H1 (cell line): Measurements from ENCODE around the gene CENPX. TPM values are rescaled to one million over a fixed set of nuclear protein-coding genes. Genes with fewer than 3 reads are reported as not detected.

Experiments used
- CTCF ChIA-PET: fragments of 300-600 bp; sonication (Branson Sonifier 250); formaldehyde crosslinking; loops from one replicate; lab custom pipeline; 2021; ENCODE audit not compliant: partially characterized antibody; lab: Charles Lee
- POLR2A ChIA-PET: fragments of 300-600 bp; sonication (Branson Sonifier 250); formaldehyde crosslinking; loops from one replicate; lab custom pipeline; 2021; ENCODE audit warnings: inconsistent platforms; ENCODE audit not compliant: partially characterized antibody; lab: Charles Lee
- DNase-seq, 2 experiments: peaks; one replicate each; pipeline versions ENCODE4 v3.0.0 to v3.0.0-alpha.2; 2010 to 2022; ENCODE audit warnings: low spot score in 2 of 2, low read depth in 1 of 2, mixed read lengths in 1 of 2
- FAIRE-seq: peaks from 2 replicates; lab custom pipeline; 2011; peaks lifted over from hg19 to GRCh38; lab: Jason Lieb, UNC
- H2AFZ ChIP-seq: 2 replicates; pipeline ENCODE4 v1.8.1; 2012; ENCODE audit warnings: low read length, inconsistent platforms
- H2AK5ac ChIP-seq: 2 replicates; pipeline ENCODE4 v1.6.1; 2013; ENCODE audit warnings: low read depth, low read length
- H2BK120ac ChIP-seq: replicated peaks from 2 replicates; pipeline ENCODE3; 2013; ENCODE audit warnings: low read depth, low read length, inconsistent platforms
- H2BK12ac ChIP-seq: 2 replicates; pipeline ENCODE4 v1.6.1; 2013; ENCODE audit warnings: low read depth, low read length
- H2BK15ac ChIP-seq: 2 replicates; pipeline ENCODE4 v1.6.1; 2013; ENCODE audit warnings: low read length
- H2BK20ac ChIP-seq: 2 replicates; pipeline ENCODE4 v1.6.1; 2013; ENCODE audit warnings: low read length
- H2BK5ac ChIP-seq: 2 replicates; pipeline ENCODE4 v1.6.1; 2013; ENCODE audit warnings: low read depth, low read length
- H3K14ac ChIP-seq: 2 replicates; pipeline ENCODE4 v1.6.1; 2013; ENCODE audit warnings: inconsistent platforms; ENCODE audit not compliant: insufficient read length
- H3K18ac ChIP-seq: 2 replicates; pipeline ENCODE4 v1.6.1; 2013; ENCODE audit warnings: low read length; ENCODE audit errors: extremely low read depth
- H3K23ac ChIP-seq: 2 replicates; pipeline ENCODE4 v1.6.1; 2013; ENCODE audit warnings: inconsistent platforms; ENCODE audit not compliant: insufficient read length
- H3K23me2 ChIP-seq: 2 replicates; pipeline ENCODE4 v1.6.1; 2013; ENCODE audit warnings: low read depth, low read length
- H3K27ac ChIP-seq: 2 replicates; pipeline ENCODE4 v1.6.1; 2011; ENCODE audit warnings: low read depth, low read length, inconsistent platforms
- H3K27me3 ChIP-seq, 4 experiments: replicated peaks in 1 of 4; 1 replicate in 1 of 4; 2 replicates in 3 of 4; pipeline versions ENCODE4 v1.6.1 to v1.8.1; 2011 to 2013; ENCODE audit warnings: low read length in 3 of 4, mild to moderate bottlenecking in 3 of 4, inconsistent platforms in 2 of 4, mixed read lengths in 2 of 4, moderate library complexity in 1 of 4; ENCODE audit not compliant: control insufficient read depth in 3 of 4, insufficient read depth in 3 of 4; ENCODE audit errors: extremely low read depth in 1 of 4
- H3K36me3 ChIP-seq, 4 experiments: 2 replicates each; pipeline versions ENCODE4 v1.6.1 to v1.8.1; 2011 to 2013; ENCODE audit warnings: mild to moderate bottlenecking in 4 of 4, low read length in 3 of 4, moderate library complexity in 2 of 4, control low read depth in 1 of 4, inconsistent platforms in 1 of 4; ENCODE audit not compliant: insufficient read depth in 4 of 4, control insufficient read depth in 2 of 4
- H3K4ac ChIP-seq: replicated peaks from 2 replicates; pipeline ENCODE3; 2013; ENCODE audit warnings: low read length, low read depth, mixed read lengths, inconsistent platforms; ENCODE audit not compliant: insufficient read length
- H3K4me1 ChIP-seq, 4 experiments: replicated peaks in 1 of 4; 1 replicate in 1 of 4; 2 replicates in 3 of 4; pipeline versions ENCODE4 v1.6.1 to v1.8.1; 2011 to 2013; ENCODE audit warnings: low read length in 3 of 4, inconsistent platforms in 2 of 4, mixed read lengths in 1 of 4; ENCODE audit not compliant: insufficient read depth in 4 of 4, control insufficient read depth in 3 of 4
- H3K4me2 ChIP-seq, 2 experiments: 2 replicates each; pipeline versions ENCODE4 v1.6.1 to v1.8.1; 2011 to 2013; ENCODE audit warnings: low read depth in 2 of 2, low read length in 2 of 2, control low read depth in 1 of 2, inconsistent platforms in 1 of 2, mild to moderate bottlenecking in 1 of 2; ENCODE audit not compliant: insufficient read depth in 1 of 2
- H3K4me3 ChIP-seq, 4 experiments: fragments of 200-600, 300-600 bp in 1 of 4; sonication (generic), shearing (Covaris generic), sonication (Bioruptor Twin) in 1 of 4; 2 replicates each; pipeline versions ENCODE4 v1.5.1 to v1.8.1; 2011 to 2016; ENCODE audit warnings: low read length in 4 of 4, low read depth in 3 of 4, control low read depth in 2 of 4, inconsistent platforms in 2 of 4, mild to moderate bottlenecking in 2 of 4, mixed read lengths in 1 of 4, moderate library complexity in 1 of 4; ENCODE audit not compliant: insufficient read depth in 2 of 4; ENCODE audit errors: extremely low read depth in 1 of 4
- H3K56ac ChIP-seq: replicated peaks from 2 replicates; pipeline ENCODE3; 2013; ENCODE audit warnings: low read depth, mild to moderate bottlenecking, mixed read lengths, low read length, inconsistent platforms; ENCODE audit not compliant: insufficient read length
- H3K79me1 ChIP-seq: 2 replicates; pipeline ENCODE4 v1.6.1; 2013; ENCODE audit warnings: low read depth, low read length, control low read depth
- H3K79me2 ChIP-seq, 2 experiments: 2 replicates each; pipeline versions ENCODE4 v1.6.1 to v1.8.1; 2012 to 2013; ENCODE audit warnings: low read length in 2 of 2, mild to moderate bottlenecking in 2 of 2, inconsistent platforms in 1 of 2; ENCODE audit not compliant: insufficient read depth in 2 of 2, control insufficient read depth in 1 of 2
- H3K9ac ChIP-seq, 4 experiments: replicated peaks in 1 of 4; 1 replicate in 1 of 4; 2 replicates in 3 of 4; pipeline versions ENCODE4 v1.6.1 to v1.8.1; 2011 to 2013; ENCODE audit warnings: low read depth in 3 of 4, low read length in 3 of 4, control low read depth in 2 of 4, mild to moderate bottlenecking in 2 of 4, moderate library complexity in 2 of 4, inconsistent platforms in 1 of 4; ENCODE audit errors: extremely low read depth in 1 of 4
- H3K9me3 ChIP-seq, 2 experiments: 2 replicates each; pipeline versions ENCODE4 v1.6.1 to v1.8.1; 2012 to 2013; ENCODE audit warnings: mild to moderate bottlenecking in 2 of 2, moderate library complexity in 2 of 2, control low read depth in 1 of 2, inconsistent platforms in 1 of 2, low read depth in 1 of 2, low read length in 1 of 2, mixed read lengths in 1 of 2; ENCODE audit not compliant: insufficient read depth in 2 of 2
- H4K20me1 ChIP-seq, 2 experiments: replicated peaks in 1 of 2; 2 replicates each; pipeline versions ENCODE3 to v1.8.1; 2011 to 2013; ENCODE audit warnings: inconsistent platforms in 2 of 2, low read length in 2 of 2, mild to moderate bottlenecking in 1 of 2; ENCODE audit not compliant: insufficient read depth in 2 of 2, control insufficient read depth in 1 of 2
- H4K5ac ChIP-seq: 2 replicates; pipeline ENCODE4 v1.6.1; 2013; ENCODE audit warnings: low read length, low read depth, mixed read lengths, inconsistent platforms; ENCODE audit not compliant: insufficient read length
- H4K8ac ChIP-seq: 2 replicates; pipeline ENCODE4 v1.8.0; 2013; ENCODE audit warnings: mild to moderate bottlenecking, moderate library complexity, low read length, inconsistent platforms; ENCODE audit not compliant: insufficient read depth; ENCODE audit errors: extremely low read depth
- H4K91ac ChIP-seq: replicated peaks from 2 replicates; pipeline ENCODE3; 2013; ENCODE audit warnings: low read length, mixed read lengths, inconsistent platforms; ENCODE audit not compliant: insufficient read length
- BACH1 ChIP-seq: IDR thresholded peaks from 2 replicates; pipeline ENCODE4 v1.6.1; 2012; ENCODE audit warnings: low read length, improper control_type of control experiment
- BCL11A ChIP-seq, 2 experiments: IDR thresholded peaks; one replicate each; pipeline ENCODE4 v1.6.1; 2011; ENCODE audit warnings: low read depth in 2 of 2, low read length in 2 of 2, mild to moderate bottlenecking in 2 of 2
- CBX8 ChIP-seq: fragments of 300-800, 300-1000 bp; sonication (generic); IDR thresholded peaks from 2 replicates; pipeline ENCODE4 v1.7.1; 2016; ENCODE audit warnings: low read depth, low read length, borderline replicate concordance
- CTBP2 ChIP-seq: IDR thresholded peaks from 2 replicates; pipeline ENCODE4 v1.7.0; 2011; ENCODE audit warnings: borderline replicate concordance, mild to moderate bottlenecking, moderate library complexity, mixed read lengths, low read length; ENCODE audit not compliant: insufficient read depth, insufficient read length
- EZH2 ChIP-seq: fragments of 200-600 bp; sonication (generic); IDR thresholded peaks from 2 replicates; pipeline ENCODE4 v1.7.1; 2012; ENCODE audit warnings: low read depth, mild to moderate bottlenecking, moderate library complexity, low read length, inconsistent platforms; ENCODE audit not compliant: severe bottlenecking
- TBP ChIP-seq: IDR thresholded peaks from 2 replicates; pipeline ENCODE4 v1.6.1; 2011; ENCODE audit warnings: low read depth, low read length, improper control_type of control experiment
- WGBS, 2 experiments: shearing (Covaris generic) in 1 of 2; methylation state at CpG; one replicate each; pipeline versions ENCODE4 v1.1.6 to v1.1.7; 2013 to 2015; ENCODE audit warnings: low lambda C conversion rate in 2 of 2, mixed read lengths in 2 of 2, inconsistent platforms in 1 of 2, low coverage in 1 of 2, missing lambda C conversion rate in 1 of 2; ENCODE audit not compliant: insufficient replicate concordance in 2 of 2, insufficient coverage in 1 of 2, insufficient read length in 1 of 2; ENCODE audit errors: extremely low coverage in 1 of 2, missing lambda C conversion rate in 1 of 2; 5-methylcytosine and 5-hydroxymethylcytosine counted together
- polyA plus RNA-seq, 7 experiments: library from polyadenylated mRNA; depleted of rRNA in 3 of 7; stranded (reverse) in 5 of 7; unstranded in 2 of 7; fragments of >200 nt in 5 of 7; fragments of 200-250 nt in 2 of 7; gene quantifications; 1 replicate in 5 of 7; 2 replicates in 1 of 7; 4 replicates in 1 of 7; pipeline versions ENCODE4 v1.2.1 to v1.2.3, GENCODE V29; 2011 to 2013; ENCODE audit warnings: missing spikeins in 2 of 7, mixed read lengths in 2 of 7
- total RNA-seq: library from RNA; stranded (reverse); fragmentation: NEBNext Ultra II Directional; extraction: Animal tissue kit (Norgen Biotek cat#: 25700); gene quantifications from 2 replicates; pipeline ENCODE4 v1.2.1, GENCODE V29; 2021
- TF ChIP-seq, protein P1 (sequence below), 3 experiments: IDR thresholded peaks; 1 replicate in 2 of 3; 2 replicates in 1 of 3; pipeline versions ENCODE4 v1.5.1 to v1.6.1; 2011; ENCODE audit warnings: low read length in 3 of 3, mild to moderate bottlenecking in 3 of 3, inconsistent platforms in 2 of 3, low read depth in 1 of 3, moderate library complexity in 1 of 3; ENCODE audit not compliant: insufficient read depth in 1 of 3; ENCODE audit errors: control extremely low read depth in 1 of 3
- TF ChIP-seq, protein P2 (sequence below): IDR thresholded peaks from 2 replicates; pipeline ENCODE4 v1.6.1; 2012; ENCODE audit warnings: inconsistent platforms

CENPX gene
- total and polyA plus RNA-seq, 2 of the 8 experiments (the other 6 are each of a cell fraction or from before 2014, with no cell fraction given): 116 to 122 TPM

DNA sequence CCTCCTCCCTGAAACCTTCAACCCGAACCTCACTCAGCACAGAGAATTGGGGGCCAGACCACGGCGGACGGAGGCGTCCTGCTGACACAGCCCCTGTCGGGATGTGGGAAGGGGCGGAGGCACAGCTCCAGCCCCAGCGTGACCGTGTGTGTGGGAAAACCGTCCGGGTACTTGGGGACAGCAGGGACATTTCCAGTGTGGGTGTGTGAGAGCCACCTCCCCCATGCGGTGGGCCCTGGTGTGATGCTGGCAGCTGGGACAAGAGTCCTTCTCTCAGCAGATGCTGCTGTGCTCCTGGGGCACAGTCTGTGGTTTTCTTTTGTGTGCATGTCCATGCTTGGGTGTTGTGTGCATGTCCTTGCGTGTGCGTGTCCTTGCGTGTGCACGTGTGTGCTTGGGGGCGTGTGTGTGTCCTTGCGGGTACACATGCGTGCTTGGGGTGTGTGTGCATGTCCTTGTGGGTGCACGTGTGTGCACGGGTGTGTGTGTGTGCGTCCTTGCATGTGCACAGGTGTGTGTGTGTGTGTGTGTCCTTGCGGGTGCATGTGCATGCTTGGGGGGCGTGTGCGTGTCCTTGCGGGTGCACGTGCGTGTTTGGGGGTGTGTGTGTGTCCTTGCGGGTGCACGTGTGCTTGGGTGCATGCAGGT, 16.9 kb downstream of the CENPX start:
- Histone ChIP-seq H3K14ac (no peak overlapping the region), H2BK12ac (peak overlapping the region; percentile 50; the same call in 1 of the 2 replicates), H2BK15ac (0 out of 2 replicates have a peak overlapping the region, but pooled peaks have one; percentile 5), H3K79me2 (no peaks in the 10 kb centered on the region), H3K36me3 (no peaks in the 10 kb centered on the region), H4K91ac (no peak overlapping the region), H2AK5ac (peak overlapping the region; percentile 82; the same call in 1 of the 2 replicates), H4K20me1 (peaks cover 3 to 4% of the 10 kb centered on the region in 2 experiments), H2AFZ (no peak overlapping the region), H2BK20ac (no peak overlapping the region), H3K27me3 (no peaks in the 10 kb centered on the region), H3K23ac (peak overlapping the region; percentile 89), H4K5ac (no peak overlapping the region), H3K4ac (no peak overlapping the region), H3K18ac (no peak overlapping the region; the same call in 1 of the 2 replicates), H3K9ac (peak overlapping the region in 1 of 4 experiments; percentile 29; a peak in 1 of 7 replicates), H3K56ac (no peak overlapping the region), H3K4me3 (no peak overlapping the region), H3K79me1 (peaks cover 3% of the 10 kb centered on the region), H3K27ac (no peak overlapping the region), H3K23me2 (0 out of 2 replicates have a peak, but pooled peaks cover 1% of the 10 kb centered on the region), H2BK5ac (peak overlapping the region; percentile 60; the same call in 1 of the 2 replicates), H2BK120ac (no peak overlapping the region), H3K4me1 (peaks cover 0 to 1% (median 0%) of the 10 kb centered on the region in 4 experiments; a peak in 1 of 7 replicates), H3K9me3 (no peaks in the 10 kb centered on the region), H3K4me2 (no peak overlapping the region), H4K8ac (no peak overlapping the region; the same call in 1 of the 2 replicates)
- DNase-seq: no peak
- WGBS, 2 experiments: 94% methylated on average over 22 of the region's 30 CpGs; no CpG with 5 or more reads in 1 of the 2 experiments
- CTCF ChIA-PET: interaction anchor here (0.8 to 4.0 kb wide), 3 partner anchors 10 to 14 kb away, joined by 4 to 29 read pairs (median 7); no protein-coding TSS in a partner anchor
- FAIRE-seq: no peak
- POLR2A ChIA-PET: interaction anchor here (1.8 kb wide), 1 partner anchor 11 kb away, joined by 9 read pairs; no protein-coding TSS in a partner anchor
- TF ChIP-seq TBP (no peak), EZH2 (no peak), BACH1 (no peak), BCL11A (IDR thresholded peaks at IDR 0.05; ENCODE audit: low read depth in 2 of 2, low read length in 2 of 2) (no peak), CTBP2 (no peak), CBX8 (no peak)
- TF ChIP-seq, protein P1, sequence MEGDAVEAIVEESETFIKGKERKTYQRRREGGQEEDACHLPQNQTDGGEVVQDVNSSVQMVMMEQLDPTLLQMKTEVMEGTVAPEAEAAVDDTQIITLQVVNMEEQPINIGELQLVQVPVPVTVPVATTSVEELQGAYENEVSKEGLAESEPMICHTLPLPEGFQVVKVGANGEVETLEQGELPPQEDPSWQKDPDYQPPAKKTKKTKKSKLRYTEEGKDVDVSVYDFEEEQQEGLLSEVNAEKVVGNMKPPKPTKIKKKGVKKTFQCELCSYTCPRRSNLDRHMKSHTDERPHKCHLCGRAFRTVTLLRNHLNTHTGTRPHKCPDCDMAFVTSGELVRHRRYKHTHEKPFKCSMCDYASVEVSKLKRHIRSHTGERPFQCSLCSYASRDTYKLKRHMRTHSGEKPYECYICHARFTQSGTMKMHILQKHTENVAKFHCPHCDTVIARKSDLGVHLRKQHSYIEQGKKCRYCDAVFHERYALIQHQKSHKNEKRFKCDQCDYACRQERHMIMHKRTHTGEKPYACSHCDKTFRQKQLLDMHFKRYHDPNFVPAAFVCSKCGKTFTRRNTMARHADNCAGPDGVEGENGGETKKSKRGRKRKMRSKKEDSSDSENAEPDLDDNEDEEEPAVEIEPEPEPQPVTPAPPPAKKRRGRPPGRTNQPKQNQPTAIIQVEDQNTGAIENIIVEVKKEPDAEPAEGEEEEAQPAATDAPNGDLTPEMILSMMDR (IDR thresholded peaks at IDR 0.05; ENCODE audit: control extremely low read depth in 1 of 3, insufficient read depth in 1 of 3, low read depth in 1 of 3, low read length in 3 of 3): no peak
- TF ChIP-seq, protein P2, sequence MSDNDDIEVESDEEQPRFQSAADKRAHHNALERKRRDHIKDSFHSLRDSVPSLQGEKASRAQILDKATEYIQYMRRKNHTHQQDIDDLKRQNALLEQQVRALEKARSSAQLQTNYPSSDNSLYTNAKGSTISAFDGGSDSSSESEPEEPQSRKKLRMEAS: no peak
